Stimulated activated CD4-positive, alpha-beta T cell treated with anti-CD3 and anti-CD28 coated beads, TNF-alpha, amount 100 ng/mL, for 48 hours (primary cell): Measurements from ENCODE around the gene SYNE1.
"Not testable (repeated sequence)": the region's sequence is repeated elsewhere in the genome, so short reads cannot be mapped to it uniquely, and the experiment has no call there.

Experiments
- DNase-seq, 3 donors: peaks; one replicate each; pipeline ENCODE4 v3.0.0-alpha.2; 2020; ENCODE audit warnings: low read depth in 3 of 3

Gene SYNE1

GRCh38 chr6:152571089-152571488, 66.1 kb downstream of the SYNE1 start:
- DNase-seq = no peak

GRCh38 chr6:152566103-152566875, 70.9 kb downstream of the SYNE1 start:
- no peak for DNase-seq

DNA sequence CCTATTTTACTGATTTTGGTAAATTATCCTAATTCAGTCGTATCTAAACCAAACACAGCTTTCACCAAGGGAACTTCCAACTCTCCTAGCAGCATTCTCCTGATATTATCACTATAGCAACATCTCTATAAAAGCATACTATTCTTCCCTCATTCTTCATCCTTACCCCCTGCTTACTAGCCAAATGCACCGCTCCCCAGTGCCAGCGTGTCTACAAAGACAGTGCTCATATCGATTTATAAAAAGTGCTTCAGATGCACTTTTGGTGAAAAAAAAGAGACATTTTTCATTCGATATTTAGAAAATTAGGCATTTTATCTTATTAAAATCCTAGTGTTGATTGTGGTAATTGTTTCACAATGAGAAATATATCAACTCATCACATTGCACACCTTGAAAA, 74.0 kb downstream of the SYNE1 start:
- DNase-seq = no peak

DNA sequence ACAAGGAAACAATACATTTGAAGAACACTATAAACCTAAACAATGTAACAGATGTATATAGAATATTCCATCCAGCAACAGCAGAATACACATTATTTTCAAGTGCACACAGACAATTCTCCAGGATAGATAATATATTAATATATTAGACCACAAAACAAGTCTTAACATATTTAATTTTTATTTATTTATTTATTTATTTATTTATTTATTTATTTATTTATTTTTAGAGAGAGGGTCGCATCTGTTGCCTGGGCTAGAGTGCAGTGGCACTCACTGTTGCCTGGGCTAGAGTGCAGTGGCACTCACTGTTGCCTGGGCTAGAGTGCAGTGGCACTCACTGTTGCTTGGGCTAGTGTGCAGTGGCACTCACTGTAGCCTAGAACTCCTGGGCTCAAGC, 78.4 kb downstream of the SYNE1 start:
- DNase-seq = not testable (repeated sequence)

DNA sequence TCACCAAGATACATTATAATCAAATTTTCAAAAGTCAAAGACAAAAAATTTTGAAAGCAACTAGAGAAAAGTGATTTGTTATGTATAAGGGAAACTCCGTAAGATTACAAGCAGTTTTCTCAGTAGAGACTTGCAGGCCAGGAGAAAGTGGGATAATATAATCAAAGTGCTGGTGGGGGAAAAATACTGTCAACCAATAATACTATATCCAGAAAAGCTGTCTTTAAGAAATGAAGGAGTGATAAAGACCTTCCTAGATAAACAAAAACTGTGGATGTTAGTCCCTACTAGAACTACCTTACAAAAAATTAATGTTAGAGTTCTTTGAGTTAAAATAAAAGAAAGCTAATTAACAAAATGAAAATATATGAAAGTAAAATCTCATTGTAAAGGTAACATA, 79.7 kb downstream of the SYNE1 start:
- no peak for DNase-seq

- no peak for DNase-seq
Measured at GRCh38 chr6:152554851-152555250, 82.3 kb downstream of the SYNE1 start.

DNA sequence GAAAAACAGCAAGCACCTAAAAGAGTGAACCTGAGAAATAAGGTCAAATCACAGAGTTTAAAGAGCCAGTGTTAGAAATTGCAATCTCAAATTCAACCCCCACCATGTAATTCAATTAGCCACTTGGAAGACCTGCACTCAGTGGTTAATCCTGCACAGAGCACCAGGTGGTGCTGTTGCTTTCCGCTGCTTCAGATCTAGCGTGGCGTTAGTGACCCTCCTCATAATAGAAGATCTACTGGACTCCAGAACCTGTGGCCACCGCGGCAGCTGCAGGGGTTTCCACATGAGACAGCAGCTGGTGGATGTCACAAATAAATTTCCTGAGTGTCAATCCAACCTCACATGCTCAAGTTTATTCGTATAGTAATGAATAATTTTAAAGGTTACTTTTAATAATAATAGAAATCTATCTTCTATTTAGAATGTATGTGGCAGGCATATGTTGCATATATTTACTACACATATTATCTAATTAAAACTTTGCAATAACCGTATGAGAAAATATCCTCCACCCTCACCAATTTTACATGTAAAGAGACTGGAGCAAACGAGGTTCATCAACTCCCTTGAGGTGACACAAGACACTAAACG, 84.4 kb downstream of the SYNE1 start:
- DNase-seq = peak in 1 of 3 donors; percentile 1

DNA sequence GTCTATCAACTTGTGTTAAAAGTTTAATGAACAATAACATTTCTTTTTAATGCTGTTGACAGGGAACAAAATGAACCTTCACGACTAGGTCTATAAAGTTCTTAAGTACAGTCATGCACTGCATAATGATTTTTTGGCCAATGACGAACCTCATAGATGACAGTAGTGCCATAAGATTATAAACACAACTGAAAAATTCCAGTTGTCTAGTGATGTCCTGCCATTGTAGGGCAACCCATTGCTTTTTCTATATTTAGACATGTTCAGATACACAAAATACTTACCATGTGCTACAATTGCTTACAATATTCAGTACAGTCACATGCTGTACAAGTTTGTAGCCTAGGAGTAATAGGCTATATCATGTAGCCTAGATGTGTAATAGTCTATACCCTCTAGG, 93.6 kb downstream of the SYNE1 start:
- no peak for DNase-seq

DNA sequence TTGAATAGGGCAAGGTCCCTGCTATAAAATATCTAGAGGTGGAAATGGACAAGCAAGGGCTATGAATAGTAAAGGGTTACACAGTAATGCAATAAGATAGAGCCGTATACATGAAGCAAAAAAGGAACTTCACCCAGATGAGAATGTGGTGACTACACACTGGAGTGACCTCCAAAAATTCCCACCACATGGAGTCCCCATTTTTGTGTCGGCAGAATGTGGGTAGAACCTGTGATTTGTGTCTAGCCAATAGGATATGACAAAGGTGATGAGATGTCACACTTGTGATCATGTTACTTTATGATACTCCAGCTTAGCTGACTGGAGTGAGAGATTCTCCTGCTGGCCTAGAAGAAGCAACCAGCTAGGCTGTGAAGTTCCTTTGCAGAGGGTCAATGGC, 96.8 kb downstream of the SYNE1 start:
- no peak for DNase-seq

GRCh38 chr6:152534541-152534940, 102.6 kb downstream of the SYNE1 start:
- no peak for DNase-seq

- DNase-seq = no peak
Measured at GRCh38 chr6:152532556-152533422, 104.4 kb downstream of the SYNE1 start.

- no peak for DNase-seq
Measured at GRCh38 chr6:152531659-152532058, 105.5 kb downstream of the SYNE1 start.

DNA sequence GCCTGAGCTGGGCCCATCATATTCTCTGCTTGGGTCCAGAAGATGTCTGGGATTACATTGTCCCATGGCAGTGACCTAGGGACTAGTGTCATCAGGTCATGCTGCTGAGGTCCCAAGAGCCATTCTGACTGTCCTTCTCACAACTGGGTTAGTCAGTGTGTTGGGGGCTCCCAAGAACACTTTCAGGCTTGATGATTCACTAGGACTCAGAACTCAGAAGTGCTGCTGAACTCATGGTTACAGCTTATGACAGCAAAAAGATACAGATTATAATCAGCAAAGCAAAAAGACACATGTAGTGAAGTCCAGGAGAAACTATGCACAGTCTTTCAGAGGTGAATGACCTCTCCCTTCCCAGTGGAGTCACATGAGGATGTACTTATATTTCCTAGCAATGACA, 107.8 kb downstream of the SYNE1 start:
- no peak for DNase-seq

GRCh38 chr6:152514120-152514519, 123.0 kb downstream of the SYNE1 start:
- DNase-seq = not testable (repeated sequence)

- no peak for DNase-seq
Measured at GRCh38 chr6:152509916-152510315, 127.2 kb downstream of the SYNE1 start.

DNA sequence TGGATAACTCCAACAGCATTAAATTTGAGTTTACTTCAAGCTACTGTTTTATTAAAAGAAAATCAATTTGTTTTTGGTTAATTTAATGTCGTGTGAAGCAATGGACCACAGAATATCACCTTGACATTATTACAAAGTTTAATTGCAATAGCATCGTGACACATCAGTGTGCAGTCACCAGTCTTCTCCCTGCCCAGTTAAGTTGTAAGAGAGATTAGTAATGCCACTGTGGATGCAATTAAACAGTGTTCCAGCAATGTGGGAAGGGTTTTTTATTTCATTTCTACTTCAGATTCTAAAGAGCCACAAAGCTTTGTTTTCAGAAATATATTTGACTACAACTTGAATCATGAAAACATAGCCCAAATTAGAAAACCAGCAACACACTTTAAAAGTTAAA, 128.7 kb downstream of the SYNE1 start:
- no peak for DNase-seq

DNA sequence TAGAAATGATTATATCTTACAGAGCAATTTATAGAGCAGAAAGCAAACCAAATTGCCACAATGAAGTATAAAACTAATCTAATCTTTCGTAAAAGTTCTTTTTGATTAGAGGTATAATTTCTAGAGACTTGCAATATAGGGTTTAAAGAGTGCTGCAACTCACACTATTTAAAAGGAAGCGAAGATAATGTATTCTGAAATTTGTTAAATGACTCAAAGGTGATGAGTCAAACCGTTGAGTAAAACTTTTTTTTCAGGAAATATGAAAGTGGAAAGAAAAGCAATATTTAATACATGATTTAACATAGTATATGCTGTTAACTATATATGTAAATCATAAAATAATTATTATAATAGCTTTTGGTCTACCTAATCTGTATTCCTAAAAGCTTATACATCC, 133.6 kb downstream of the SYNE1 start:
- DNase-seq = no peak

DNA sequence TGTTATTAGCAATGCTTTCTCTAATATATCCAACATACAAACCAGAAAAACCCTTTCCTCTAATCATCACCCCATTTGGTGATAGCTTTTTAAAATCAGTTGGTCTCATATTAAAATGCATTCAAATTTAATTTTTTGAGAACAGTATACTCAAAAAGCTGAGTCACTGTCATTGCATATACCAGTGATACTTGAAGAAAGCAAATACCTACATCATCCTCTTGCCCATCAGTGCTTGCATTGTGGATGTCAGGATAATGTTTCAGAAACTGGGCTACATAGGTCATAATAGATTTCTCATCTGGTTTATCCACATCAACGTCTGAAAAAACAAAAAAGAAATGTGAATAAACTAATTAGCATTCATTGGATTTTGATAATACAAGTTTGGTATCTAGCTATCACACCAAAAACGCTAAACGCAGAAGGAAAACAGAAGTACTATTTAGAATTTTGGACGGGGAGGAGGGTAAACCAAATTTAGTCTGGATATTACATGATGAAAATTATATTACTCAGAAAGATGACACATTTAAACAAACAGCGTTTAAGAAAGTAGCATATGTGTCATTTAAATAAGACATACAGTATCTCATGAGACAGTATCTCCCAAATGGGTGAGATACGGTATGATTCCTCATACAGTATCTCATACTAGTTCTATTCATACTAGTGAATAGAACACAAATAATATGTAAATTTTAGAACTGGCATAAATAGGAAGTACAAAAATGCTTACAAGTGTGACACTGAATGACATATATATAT, 134.6 kb downstream of the SYNE1 start:
- DNase-seq = no peak

- no peak for DNase-seq
Measured at GRCh38 chr6:152499931-152500330, 137.2 kb downstream of the SYNE1 start.

- DNase-seq = no peak
Measured at GRCh38 chr6:152496731-152497130, 140.4 kb downstream of the SYNE1 start.

DNA sequence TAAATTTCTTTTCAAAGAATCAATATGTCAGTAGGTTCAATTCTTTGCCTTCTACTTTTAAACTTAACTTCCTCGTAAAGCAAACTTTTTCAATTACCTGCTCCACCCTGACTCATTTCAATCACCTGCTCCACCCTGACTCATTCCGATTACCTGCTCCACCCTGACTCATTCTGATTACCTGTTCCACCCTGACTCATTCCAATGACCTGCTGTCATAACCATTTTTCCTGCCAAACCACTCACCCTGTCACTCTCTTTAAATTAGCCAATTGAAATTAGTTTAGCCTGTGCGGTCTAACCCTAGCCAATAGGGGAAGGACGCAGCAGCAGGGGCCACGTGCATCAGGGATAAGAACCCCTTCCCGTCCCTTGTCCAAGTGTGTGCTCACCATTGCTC, 141.7 kb downstream of the SYNE1 start:
- DNase-seq = not testable (repeated sequence)

- not testable (repeated sequence) for DNase-seq
Measured at GRCh38 chr6:152492281-152492680, 144.9 kb downstream of the SYNE1 start.
